SK-N-SH (cell line): ENCODE results near the gene THSD4.

ENCODE experiments used
- CTCF ChIP-seq: fragments of 200-600 bp; sonication (generic); IDR thresholded peaks from 2 replicates; pipeline ENCODE4 v1.6.1; 2017; ENCODE audit warnings: antibody characterized with exemption, mild to moderate bottlenecking, moderate library complexity
- USF2 ChIP-seq: fragments of 150-350 bp; IDR thresholded peaks from 2 replicates; pipeline ENCODE4 v1.6.1; 2017; ENCODE audit warnings: antibody characterized with exemption, low read length, low read depth, borderline replicate concordance
- TF ChIP-seq, protein P1 (sequence below): IDR thresholded peaks from 2 replicates; pipeline ENCODE4 v1.4.0; 2012; ENCODE audit warnings: low read depth, borderline replicate concordance

- TF ChIP-seq USF2: no peak
- no peak for TF ChIP-seq CTCF
- TF ChIP-seq, protein P1, sequence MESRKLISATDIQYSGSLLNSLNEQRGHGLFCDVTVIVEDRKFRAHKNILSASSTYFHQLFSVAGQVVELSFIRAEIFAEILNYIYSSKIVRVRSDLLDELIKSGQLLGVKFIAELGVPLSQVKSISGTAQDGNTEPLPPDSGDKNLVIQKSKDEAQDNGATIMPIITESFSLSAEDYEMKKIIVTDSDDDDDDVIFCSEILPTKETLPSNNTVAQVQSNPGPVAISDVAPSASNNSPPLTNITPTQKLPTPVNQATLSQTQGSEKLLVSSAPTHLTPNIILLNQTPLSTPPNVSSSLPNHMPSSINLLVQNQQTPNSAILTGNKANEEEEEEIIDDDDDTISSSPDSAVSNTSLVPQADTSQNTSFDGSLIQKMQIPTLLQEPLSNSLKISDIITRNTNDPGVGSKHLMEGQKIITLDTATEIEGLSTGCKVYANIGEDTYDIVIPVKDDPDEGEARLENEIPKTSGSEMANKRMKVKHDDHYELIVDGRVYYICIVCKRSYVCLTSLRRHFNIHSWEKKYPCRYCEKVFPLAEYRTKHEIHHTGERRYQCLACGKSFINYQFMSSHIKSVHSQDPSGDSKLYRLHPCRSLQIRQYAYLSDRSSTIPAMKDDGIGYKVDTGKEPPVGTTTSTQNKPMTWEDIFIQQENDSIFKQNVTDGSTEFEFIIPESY: no peak
Observed at GRCh38 chr15:71585159-71585558, 469.9 kb downstream of the THSD4 start.
